Activated naive CD4-positive, alpha-beta T cell treated with anti-CD3 and anti-CD28 coated beads for 36 hours (primary cell): Measurements from ENCODE around the gene XPO5. TPM values are rescaled to one million over a fixed set of nuclear protein-coding genes. Genes with fewer than 3 reads are reported as not detected.
A peak's percentile ranks its signal among the peaks of the same experiment; 100 is the strongest.
"Not testable (repeated sequence)": the region's sequence is repeated elsewhere in the genome, so short reads cannot be mapped to it uniquely, and the experiment has no call there.

Experiments used
- CTCF ChIA-PET: fragments of 350-600 bp; sonication (Branson Sonifier 250); formaldehyde crosslinking; loops from one replicate; lab custom pipeline; 2021; ENCODE audit warnings: antibody characterized with exemption; lab: Charles Lee
- DNase-seq: peaks from one replicate; pipeline ENCODE4 v3.0.0-alpha.2; 2020
- H3K27ac Mint-ChIP-seq: one replicate; pipeline ENCODE4 v1.8.0; 2021; ENCODE audit warnings: mild to moderate bottlenecking, mixed read lengths
- H3K27me3 Mint-ChIP-seq: one replicate; pipeline ENCODE4 v1.8.0; 2021; ENCODE audit warnings: low read depth, mixed read lengths
- H3K36me3 Mint-ChIP-seq: one replicate; pipeline ENCODE4 v1.8.0; 2021; ENCODE audit warnings: low read depth, mixed read lengths
- H3K4me1 Mint-ChIP-seq: one replicate; pipeline ENCODE4 v1.8.0; 2021; ENCODE audit warnings: low read depth, mixed read lengths
- H3K4me3 Mint-ChIP-seq: one replicate; pipeline ENCODE4 v1.8.0; 2021; ENCODE audit warnings: mild to moderate bottlenecking, moderate library complexity, mixed read lengths
- H3K9me3 Mint-ChIP-seq: one replicate; pipeline ENCODE4 v1.8.0; 2021; ENCODE audit warnings: mixed read lengths
- intact Hi-C: fragments of 100-400 bp; cut with micrococcal nuclease; formaldehyde crosslinking; loops from one replicate; pipeline ENCODE4 v1.15.1; 2023
- total RNA-seq, 2 experiments: library from RNA; stranded (reverse); gene quantifications; one replicate each; pipeline ENCODE4 v1.2.3, GENCODE V29; 2021

XPO5 gene
- total RNA-seq, 2 experiments from 2014 or later, result 74.9 to 93.2 TPM

GRCh38 chr6:43538986-43539385 is 36.9 kb downstream of the XPO5 start:
- H3K27me3 Mint-ChIP-seq, H3K27ac Mint-ChIP-seq, intact Hi-C loops, DNase-seq, H3K9me3 Mint-ChIP-seq, H3K4me1 Mint-ChIP-seq, H3K4me3 Mint-ChIP-seq: not testable (repeated sequence)
- peaks cover 37% of the 10 kb centered on the region for H3K36me3 Mint-ChIP-seq
- CTCF ChIA-PET, result interaction anchor here (0.6 kb wide), 1 partner anchor 100 kb away, joined by 3 read pairs; no protein-coding TSS in a partner anchor

- CTCF ChIA-PET, result interaction anchor here (0.6 to 0.8 kb wide), 2 partner anchors 28 to 527 kb away, joined by 3 read pairs; no protein-coding TSS in a partner anchor
- H3K27me3 Mint-ChIP-seq, result no peaks in the 10 kb centered on the region
- H3K4me1 Mint-ChIP-seq, result no peaks in the 10 kb centered on the region
- H3K4me3 Mint-ChIP-seq, result no peak overlapping the region
- intact Hi-C loops, result no loop called here
- H3K27ac Mint-ChIP-seq, result no peak overlapping the region
- H3K36me3 Mint-ChIP-seq, result peaks cover 38% of the 10 kb centered on the region
- no peaks in the 10 kb centered on the region for H3K9me3 Mint-ChIP-seq
- DNase-seq, result no peak
Observed at GRCh38 chr6:43532201-43532600, 43.6 kb downstream of the XPO5 start.

- Mint-ChIP-seq H3K4me3 (no peak overlapping the region), H3K27me3 (no peaks in the 10 kb centered on the region), H3K4me1 (peaks cover 3% of the 10 kb centered on the region), H3K36me3 (peaks cover 50% of the 10 kb centered on the region), H3K27ac (peak overlapping the region; percentile 65), H3K9me3 (no peaks in the 10 kb centered on the region)
- intact Hi-C loops, result no loop called here
- CTCF ChIA-PET, result interaction anchor here (0.6 to 0.9 kb wide), 2 partner anchors 36 to 295 kb away, joined by 3 to 4 read pairs; partner anchors contain the start of gene DNPH1
- no peak for DNase-seq
Observed at GRCh38 chr6:43524483-43524961, 51.3 kb downstream of the XPO5 start.

- Mint-ChIP-seq H3K36me3 (peaks cover 46% of the 10 kb centered on the region), H3K4me1 (peaks cover 3% of the 10 kb centered on the region), H3K27ac (no peak overlapping the region), H3K4me3 (no peak overlapping the region), H3K27me3 (no peaks in the 10 kb centered on the region), H3K9me3 (no peaks in the 10 kb centered on the region)
- CTCF ChIA-PET, result no interaction called here
- intact Hi-C loops, result no loop called here
- DNase-seq, result no peak
Observed at GRCh38 chr6:43523284-43523683, 52.6 kb downstream of the XPO5 start.

GRCh38 chr6:43522547-43523261 is 53.1 kb downstream of the XPO5 start:
- Mint-ChIP-seq H3K9me3 (no peaks in the 10 kb centered on the region), H3K27me3 (no peaks in the 10 kb centered on the region), H3K4me3 (no peak overlapping the region), H3K4me1 (peaks cover 3% of the 10 kb centered on the region), H3K27ac (peak overlapping the region; percentile 28), H3K36me3 (peaks cover 44% of the 10 kb centered on the region)
- CTCF ChIA-PET, result interaction anchor here (1.1 to 1.9 kb wide), 2 partner anchors 15 to 29 kb away, joined by 3 to 9 read pairs; no protein-coding TSS in a partner anchor
- intact Hi-C loops, result no loop called here
- no peak for DNase-seq

- Mint-ChIP-seq H3K4me1 (peaks cover 3% of the 10 kb centered on the region), H3K9me3 (no peaks in the 10 kb centered on the region), H3K36me3 (peaks cover 37% of the 10 kb centered on the region), H3K27me3 (no peaks in the 10 kb centered on the region), H3K27ac (peak overlapping the region; percentile 14), H3K4me3 (no peak overlapping the region)
- intact Hi-C loops, result no loop called here
- DNase-seq, result no peak
- CTCF ChIA-PET, result interaction anchor here (0.7 to 1.9 kb wide), 3 partner anchors 14 to 48 kb away, joined by 3 to 9 read pairs (median 3); no protein-coding TSS in a partner anchor
Observed at GRCh38 chr6:43521836-43522235, 54.0 kb downstream of the XPO5 start.

- CTCF ChIA-PET, result no interaction called here
Observed at GRCh38 chr6:43520097-43520496, 55.7 kb downstream of the XPO5 start.

GRCh38 chr6:43517505-43518357 is 58.1 kb downstream of the XPO5 start:
- Mint-ChIP-seq H3K27ac (no peak overlapping the region), H3K27me3 (no peaks in the 10 kb centered on the region), H3K36me3 (peaks cover 17% of the 10 kb centered on the region), H3K4me3 (no peak overlapping the region), H3K9me3 (no peaks in the 10 kb centered on the region), H3K4me1 (peaks cover 28% of the 10 kb centered on the region)
- intact Hi-C loops, result loop anchor here (1.0 to 5.0 kb wide), 10 partner anchors 59 to 609 kb away; partner anchors contain the start of genes ABCC10, CNPY3, GTPBP2 and KLC4
- DNase-seq, result no peak
- CTCF ChIA-PET, result interaction anchor here (0.6 to 3.3 kb wide), 2 partner anchors 11 to 583 kb away, joined by 5 to 24 read pairs; no protein-coding TSS in a partner anchor

More at GRCh38 chr6:43520097-43520496, 55.7 kb downstream of the XPO5 start:
- no peak overlapping the region for H3K4me3 Mint-ChIP-seq
- peak overlapping the region; percentile 70 for H3K27ac Mint-ChIP-seq
- peaks cover 15% of the 10 kb centered on the region for H3K4me1 Mint-ChIP-seq
- DNase-seq, result no peak
- H3K27me3 Mint-ChIP-seq, result no peaks in the 10 kb centered on the region
- H3K9me3 Mint-ChIP-seq, result no peaks in the 10 kb centered on the region
- intact Hi-C loops, result no loop called here
- peaks cover 26% of the 10 kb centered on the region for H3K36me3 Mint-ChIP-seq

GRCh38 chr6:43516697-43517504 is 58.9 kb downstream of the XPO5 start, which contains the start of the genes POLR1C and YIPF3:
TSS of gene POLR1C (plus strand) at chr6:43517089. CDS start at chr6:43517110, 21 bp downstream.
TSS of gene YIPF3 (minus strand) at chr6:43516926. CDS start at chr6:43516807, 119 bp downstream.
- CTCF ChIA-PET, result interaction anchor here (0.8 to 3.3 kb wide), 2 partner anchors 10 to 250 kb away, joined by 3 to 24 read pairs; no protein-coding TSS in a partner anchor
- intact Hi-C loops, result loop anchor here (1.0 to 5.0 kb wide), 11 partner anchors 40 to 610 kb away; partner anchors contain the start of genes ABCC10, CNPY3, GTPBP2 and KLC4
- Mint-ChIP-seq H3K9me3 (no peaks in the 10 kb centered on the region), H3K27me3 (no peaks in the 10 kb centered on the region), H3K4me3 (no peak within 1 kb of the TSS), H3K27ac (no peak within 1 kb of the TSS), H3K36me3 (peaks cover 17% of the 10 kb centered on the region), H3K4me1 (peaks cover 28% of the 10 kb centered on the region)
- peak; percentile 99 for DNase-seq

- DNase-seq, result no peak
- Mint-ChIP-seq H3K4me1 (peaks cover 28% of the 10 kb centered on the region), H3K27me3 (no peaks in the 10 kb centered on the region), H3K9me3 (no peaks in the 10 kb centered on the region), H3K4me3 (no peak overlapping the region), H3K36me3 (peaks cover 18% of the 10 kb centered on the region), H3K27ac (no peak overlapping the region)
- CTCF ChIA-PET, result interaction anchor here (0.8 to 3.3 kb wide), 2 partner anchors 10 to 250 kb away, joined by 3 to 24 read pairs; no protein-coding TSS in a partner anchor
- intact Hi-C loops, result loop anchor here (1.0 to 5.0 kb wide), 7 partner anchors 39 to 610 kb away; partner anchors contain the start of genes ABCC10, MRPL14, PEX6 and POLH
Observed at GRCh38 chr6:43516367-43516696, 59.5 kb downstream of the XPO5 start.

- no peaks in the 10 kb centered on the region for H3K9me3 Mint-ChIP-seq
- H3K27ac Mint-ChIP-seq, result no peak overlapping the region
- H3K4me1 Mint-ChIP-seq, result peaks cover 26% of the 10 kb centered on the region
- CTCF ChIA-PET, result interaction anchor here (0.5 to 0.7 kb wide), 3 partner anchors 9 to 117 kb away, joined by 3 to 5 read pairs (median 4); no protein-coding TSS in a partner anchor
- H3K27me3 Mint-ChIP-seq, result no peaks in the 10 kb centered on the region
- DNase-seq, result no peak
- H3K36me3 Mint-ChIP-seq, result peaks cover 14% of the 10 kb centered on the region
- intact Hi-C loops, result loop anchor here (1.0 to 5.0 kb wide), 7 partner anchors 39 to 611 kb away; partner anchors contain the start of genes ABCC10, MRPL14, PEX6 and POLH
- H3K4me3 Mint-ChIP-seq, result no peak overlapping the region
Observed at GRCh38 chr6:43515808-43516207, 60.0 kb downstream of the XPO5 start.
